SIG-M5 treated with dmso at 0.1 percent for 504 hours (cell line): ENCODE data around the gene NOL11.
"Not testable (repeated sequence)": the region's sequence is repeated elsewhere in the genome, so short reads cannot be mapped to it uniquely, and the experiment has no call there.

ENCODE experiments used
- DNase-seq: peaks from one replicate; lab custom pipeline; 2025; ENCODE audit not compliant: unreplicated experiment; lab: John Stamatoyannopoulos, UW

The NOL11 gene

DNA sequence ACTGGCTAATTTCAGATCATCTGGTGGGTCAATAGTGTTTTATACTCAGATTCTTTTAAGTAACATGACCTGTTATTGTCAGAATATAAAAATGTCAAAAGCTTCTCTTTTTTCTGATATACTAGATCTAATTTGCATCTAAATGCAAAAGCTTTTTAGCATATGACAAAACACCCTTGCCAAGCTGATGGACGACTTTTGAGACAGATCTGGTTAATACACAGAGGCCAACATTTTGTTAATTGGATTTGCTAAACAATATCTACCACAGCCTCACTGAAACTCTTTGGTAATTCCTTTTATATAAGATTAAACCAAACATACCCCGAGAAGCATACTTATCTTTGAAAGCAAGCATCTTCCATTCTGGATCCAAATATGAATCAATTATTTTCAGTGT is 10.3 kb upstream of the NOL11 start:
- no peak for DNase-seq

DNA sequence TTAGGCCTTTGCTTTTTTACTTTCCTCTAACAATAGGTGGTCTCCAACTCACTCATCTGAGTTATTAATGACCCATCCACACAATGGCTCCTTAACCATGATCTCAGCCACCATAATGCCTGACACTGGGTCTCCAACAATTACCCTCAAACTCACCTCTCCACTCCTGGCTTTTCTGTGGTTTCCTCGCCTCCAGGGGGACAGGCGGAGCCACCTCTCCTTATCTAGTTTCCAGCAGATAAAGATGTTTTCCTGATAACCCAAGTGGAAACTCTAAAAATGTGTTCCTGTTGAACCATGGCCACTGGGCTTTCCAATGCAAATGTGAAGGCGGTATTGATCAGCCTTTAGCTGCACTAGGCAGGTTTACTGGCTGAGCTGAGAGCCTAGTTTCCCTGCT is 9.4 kb upstream of the NOL11 start:
- no peak for DNase-seq

DNA sequence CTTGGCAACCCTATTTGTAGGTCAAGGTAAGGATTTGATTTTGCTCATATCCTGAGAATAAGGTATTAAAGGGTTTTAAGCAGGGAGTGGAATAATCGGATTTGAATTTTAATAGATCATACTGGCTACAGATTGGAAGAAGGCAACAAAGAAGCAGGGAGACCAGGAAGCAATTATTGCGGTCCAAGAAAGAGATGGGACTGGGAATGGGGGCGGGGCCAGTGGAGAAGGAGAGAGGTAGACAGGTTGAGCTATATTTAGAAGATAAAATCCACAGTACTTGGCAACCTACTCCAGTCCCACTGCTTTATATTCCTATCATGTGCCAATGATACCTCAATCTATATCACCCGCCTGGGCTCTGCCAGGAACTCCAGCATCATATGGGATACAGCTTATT is 5.8 kb upstream of the NOL11 start:
- no peak for DNase-seq

DNA sequence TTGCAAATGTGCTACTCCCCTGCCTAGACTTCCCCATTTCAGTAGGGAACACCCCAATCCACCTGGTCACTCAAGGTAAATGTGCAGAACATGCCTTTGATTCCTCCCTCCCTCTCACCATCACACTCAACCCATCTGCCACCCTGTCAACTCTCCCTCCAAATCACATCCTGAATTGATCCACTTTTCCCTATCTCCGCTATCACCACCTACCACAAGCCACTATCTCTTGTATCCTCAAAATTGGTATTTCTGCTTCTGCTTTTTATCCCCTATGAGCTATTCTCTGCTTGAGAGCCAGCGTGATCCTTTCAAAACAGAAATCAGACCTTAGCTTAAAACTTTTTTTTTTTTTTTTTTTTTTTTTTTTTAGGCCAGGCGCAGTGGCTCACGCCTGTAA is 5.4 kb upstream of the NOL11 start:
- DNase-seq = no peak

DNA sequence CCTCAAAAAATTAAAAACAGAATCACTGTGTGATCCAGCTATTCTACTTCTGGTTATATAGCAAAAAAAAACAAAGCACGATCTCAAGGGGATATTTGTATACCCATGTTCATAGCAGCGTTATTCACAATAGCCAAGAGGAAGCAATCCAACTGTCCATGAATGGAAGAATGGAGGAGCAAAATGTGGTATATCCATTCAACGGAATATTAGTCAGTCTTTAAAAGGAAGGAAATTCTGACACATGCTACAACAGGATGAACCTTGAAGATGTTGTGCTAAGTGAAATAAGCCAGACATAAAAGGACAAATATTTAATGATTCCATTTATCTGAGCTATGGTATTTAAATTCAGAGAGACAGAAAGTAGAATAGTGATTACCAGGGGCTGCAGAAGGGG is 4.6 kb upstream of the NOL11 start:
- no peak for DNase-seq

DNA sequence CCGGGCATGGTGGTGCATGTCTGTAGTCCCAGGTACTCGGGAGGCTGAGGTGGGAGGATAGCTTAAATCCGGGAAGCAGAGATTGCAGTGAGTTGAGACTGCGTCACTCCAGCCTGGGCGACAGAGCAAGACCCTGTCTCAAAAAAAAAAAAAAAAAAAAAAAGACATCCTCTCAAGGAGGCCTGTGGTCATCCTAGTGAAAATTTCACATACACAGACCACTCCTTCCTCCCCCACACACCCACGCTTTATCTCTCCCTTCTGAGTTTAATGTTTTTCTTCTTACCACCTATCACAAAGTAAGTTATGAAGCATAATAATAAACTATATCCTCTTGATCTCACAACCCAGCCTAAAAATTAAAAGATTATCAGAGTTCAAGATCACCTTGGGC is 1.3 kb upstream of the NOL11 start:
- DNase-seq = no peak

DNA sequence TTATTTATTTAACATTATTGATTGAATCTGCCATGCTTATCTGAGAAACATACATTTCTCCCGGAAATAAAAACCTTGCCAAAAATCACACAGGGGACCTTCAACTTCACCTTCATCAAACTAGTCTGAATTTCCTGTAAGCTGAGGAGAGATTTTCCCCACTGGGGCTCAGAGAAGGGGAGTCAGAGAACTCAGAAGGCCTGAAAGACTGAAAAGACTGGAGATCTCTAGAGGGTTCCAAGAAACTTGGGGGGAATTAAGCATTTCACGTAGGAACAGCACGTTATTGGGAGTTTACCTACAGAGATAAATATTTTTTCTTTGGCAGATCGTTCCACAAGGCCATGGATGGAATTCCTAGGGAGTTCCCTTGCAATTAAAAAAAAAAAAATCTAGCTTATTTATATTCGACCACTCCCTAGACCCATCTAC is 528 bp upstream of the NOL11 start:
- no peak for DNase-seq

DNA sequence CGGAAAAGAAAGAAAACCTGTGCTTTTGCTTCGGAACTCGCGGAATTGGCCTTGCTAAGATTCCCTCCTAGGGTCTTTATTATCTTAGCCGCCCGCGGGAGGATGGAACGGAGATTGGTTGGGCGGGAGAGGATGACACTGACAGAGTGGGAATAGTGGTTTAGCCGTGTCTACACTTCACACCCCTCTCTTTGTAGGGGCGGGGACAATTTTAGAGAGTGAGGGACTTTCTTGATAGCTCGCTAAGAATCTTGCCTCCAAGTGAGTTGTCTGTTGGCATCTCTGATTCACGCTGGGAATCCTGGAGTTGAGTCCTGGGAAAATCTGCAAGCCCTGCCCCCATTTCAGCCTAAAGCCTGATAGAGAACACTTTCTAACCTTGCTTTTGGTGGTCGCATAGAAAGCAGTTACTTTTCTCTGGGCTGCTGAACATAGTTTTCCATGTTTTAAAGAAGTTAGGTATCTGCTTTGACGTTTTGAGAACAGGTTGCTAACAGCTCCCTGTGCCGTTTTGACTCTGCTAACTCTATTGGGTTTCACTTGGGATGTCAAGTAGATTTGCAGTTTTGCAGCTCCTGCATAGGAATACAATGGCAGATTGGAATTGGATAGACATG is 697 bp downstream of the NOL11 start:
- peak; percentile 47 for DNase-seq

DNA sequence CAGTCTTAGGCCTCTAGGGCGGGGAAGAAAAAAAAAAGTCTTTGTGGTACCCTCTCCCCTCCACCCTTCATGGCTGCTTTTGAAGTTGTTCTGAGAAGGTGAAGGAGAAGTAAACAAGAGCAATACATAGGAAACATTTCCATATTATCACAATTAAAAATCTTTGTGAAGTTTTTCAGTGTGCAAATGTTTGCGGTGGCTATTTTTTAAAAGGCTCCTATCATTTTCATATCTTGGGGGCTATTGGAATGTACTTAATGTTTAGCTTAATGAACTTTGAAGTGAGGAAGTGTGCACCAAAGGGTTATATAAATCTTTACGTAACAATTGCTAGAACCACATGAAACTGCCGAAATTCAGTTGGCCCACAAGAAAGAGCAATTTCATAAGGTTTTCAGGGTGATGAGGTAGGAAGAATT is 7.6 kb downstream of the NOL11 start:
- no peak for DNase-seq

DNA sequence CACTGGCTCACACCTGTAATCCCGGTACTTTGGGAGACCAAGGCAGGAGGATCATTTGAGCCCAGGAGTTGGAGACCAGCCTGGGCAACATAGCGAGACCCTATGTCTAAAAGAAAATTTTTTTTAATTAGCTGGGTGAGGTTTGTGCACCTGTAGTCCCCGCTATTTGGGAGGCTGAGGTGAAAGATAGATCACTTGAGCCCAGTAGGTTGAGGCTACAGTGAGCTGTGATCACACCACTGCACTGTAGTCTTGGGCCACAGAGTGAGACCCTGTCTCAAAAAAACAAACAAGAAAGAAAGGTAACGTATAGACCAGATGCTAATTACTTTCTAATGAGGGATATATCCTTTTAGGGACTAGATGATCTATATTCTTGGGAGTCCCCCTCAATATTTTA is 8.1 kb downstream of the NOL11 start:
- DNase-seq = no peak

DNA sequence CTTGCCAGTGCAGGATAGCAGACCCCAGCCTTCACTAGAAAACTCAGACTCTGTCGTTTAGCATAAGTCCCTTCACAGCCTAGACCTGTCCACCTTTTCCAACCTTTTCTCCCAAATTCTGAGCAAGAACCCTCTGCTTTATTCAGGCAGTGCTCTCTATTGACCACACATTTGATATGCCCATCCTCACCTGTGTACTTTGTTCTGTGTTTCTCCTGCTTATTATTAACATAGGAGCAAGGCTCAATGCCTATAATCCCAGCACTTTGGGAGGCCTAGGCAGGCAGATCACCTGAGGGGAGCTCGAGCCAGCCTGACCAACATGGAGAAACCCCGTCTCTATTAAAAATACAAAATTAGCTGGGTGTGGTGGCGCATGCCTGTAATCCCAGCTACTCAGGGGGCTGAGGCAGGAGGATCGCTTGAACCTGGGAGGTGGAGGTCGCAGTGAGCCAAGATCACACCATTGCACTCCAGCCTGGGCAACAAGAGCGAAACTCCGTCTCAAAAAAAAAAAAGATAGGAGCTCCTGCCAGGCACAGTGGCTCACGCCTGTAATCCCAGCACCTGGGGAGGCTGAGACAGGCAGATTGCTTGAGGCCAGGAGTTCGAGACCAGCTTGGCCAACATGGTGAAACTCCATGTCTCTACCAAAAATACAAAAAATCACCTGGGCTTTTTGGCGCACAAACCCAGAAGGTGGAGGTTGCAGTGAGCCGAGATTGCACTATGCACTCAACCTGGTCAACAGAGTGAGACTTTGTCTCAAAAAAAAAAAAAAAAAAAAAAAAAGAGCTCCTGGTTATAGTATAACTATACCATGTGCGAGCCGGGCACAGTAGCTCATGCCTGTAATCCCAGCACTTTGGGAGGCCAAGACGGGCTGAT is 9.7 kb downstream of the NOL11 start:
- DNase-seq = not testable (repeated sequence)

DNA sequence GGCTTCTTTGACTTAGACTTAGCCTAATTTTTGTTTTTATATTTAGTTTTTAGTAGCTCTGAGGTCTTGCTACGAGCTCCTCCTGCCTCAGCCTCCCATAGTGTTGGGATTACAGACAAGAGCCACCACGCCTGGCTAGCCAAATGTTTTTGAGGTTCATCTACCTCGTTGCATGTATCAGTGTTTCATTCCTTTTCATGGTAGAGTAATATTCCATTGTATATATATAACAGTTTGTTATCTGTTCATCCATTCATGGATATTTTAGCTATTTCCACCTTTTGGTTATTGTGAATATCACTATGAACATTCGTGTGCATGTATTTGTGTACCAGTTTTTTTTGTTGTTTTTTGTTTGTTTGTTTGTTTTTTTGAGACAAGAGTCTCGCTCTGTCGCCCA is 12.2 kb downstream of the NOL11 start:
- no peak for DNase-seq

DNA sequence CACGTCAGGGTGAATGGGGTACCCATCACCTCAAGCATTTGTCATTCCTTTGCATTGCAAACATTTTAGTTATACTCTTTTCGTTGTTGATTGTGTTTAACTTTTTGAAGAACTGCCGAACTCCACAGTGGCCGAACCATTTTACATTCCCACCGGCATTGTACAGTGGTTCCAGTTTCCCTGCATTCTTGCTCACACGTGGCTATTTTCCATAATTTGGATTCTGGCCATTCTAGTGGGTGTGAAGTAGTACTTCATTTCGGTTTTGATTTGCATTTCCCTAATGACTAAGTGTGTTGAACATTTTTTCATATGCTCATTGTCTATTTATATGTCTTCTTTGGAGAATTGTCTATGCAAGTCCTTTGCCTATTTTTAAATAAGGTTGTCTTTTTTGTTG is 13.0 kb downstream of the NOL11 start:
- no peak for DNase-seq

DNA sequence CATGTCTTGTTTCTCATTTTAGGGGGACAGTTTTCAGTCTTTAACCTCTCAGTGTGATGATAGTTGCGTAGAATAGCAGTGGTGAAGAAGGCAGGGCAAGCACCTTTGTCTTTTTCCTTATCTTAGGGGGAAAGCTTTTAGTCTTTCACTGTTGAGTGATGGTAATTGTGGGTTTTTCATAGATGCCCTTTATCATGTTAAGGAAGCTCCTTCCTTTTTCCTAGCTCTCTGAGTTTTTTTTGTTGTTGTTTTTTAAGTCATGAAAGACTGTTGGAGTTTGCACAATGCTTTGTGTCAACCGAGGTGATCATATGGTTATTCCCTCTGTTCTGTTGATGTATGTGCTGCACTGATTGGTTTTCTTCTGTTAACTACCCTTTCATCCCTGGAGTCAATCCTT is 15.7 kb downstream of the NOL11 start:
- no peak for DNase-seq

DNA sequence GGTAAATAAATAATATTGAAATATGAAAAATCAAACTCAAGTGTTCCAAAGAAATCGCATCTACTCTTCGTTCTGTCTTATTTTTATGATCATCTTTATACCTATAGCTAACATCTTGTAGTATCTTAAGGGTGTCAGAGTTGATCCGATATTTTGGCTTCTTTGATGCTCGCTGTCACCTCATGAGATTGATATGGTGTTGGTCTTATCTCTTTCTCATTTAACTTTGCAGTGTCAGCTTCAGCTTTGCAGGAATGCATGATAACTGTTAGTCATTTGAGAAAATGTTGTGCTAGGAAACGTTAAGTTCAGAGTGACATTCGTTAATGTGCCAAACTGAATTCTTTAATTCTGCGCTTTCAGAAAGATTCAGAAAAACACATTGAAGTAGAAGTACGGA is 19.4 kb downstream of the NOL11 start:
- DNase-seq = no peak

DNA sequence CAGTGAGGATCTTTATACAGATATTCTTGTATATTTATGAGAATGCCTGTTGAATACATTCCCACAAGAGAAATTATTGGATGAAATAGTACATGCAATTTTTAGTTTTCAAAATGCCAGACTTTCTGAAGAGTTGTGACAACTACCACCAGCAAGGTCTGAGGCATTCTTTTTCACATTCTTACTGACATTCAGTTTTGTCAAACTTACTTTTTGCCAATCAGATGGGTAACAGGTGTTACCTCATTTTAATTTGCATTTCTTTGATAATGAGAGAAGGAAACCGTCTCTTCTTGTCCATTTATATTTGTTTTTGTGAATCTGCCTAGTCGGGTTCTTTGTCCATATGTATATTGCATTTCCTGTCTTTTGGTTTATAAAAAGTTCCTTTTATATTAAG is 24.3 kb downstream of the NOL11 start:
- DNase-seq = no peak

DNA sequence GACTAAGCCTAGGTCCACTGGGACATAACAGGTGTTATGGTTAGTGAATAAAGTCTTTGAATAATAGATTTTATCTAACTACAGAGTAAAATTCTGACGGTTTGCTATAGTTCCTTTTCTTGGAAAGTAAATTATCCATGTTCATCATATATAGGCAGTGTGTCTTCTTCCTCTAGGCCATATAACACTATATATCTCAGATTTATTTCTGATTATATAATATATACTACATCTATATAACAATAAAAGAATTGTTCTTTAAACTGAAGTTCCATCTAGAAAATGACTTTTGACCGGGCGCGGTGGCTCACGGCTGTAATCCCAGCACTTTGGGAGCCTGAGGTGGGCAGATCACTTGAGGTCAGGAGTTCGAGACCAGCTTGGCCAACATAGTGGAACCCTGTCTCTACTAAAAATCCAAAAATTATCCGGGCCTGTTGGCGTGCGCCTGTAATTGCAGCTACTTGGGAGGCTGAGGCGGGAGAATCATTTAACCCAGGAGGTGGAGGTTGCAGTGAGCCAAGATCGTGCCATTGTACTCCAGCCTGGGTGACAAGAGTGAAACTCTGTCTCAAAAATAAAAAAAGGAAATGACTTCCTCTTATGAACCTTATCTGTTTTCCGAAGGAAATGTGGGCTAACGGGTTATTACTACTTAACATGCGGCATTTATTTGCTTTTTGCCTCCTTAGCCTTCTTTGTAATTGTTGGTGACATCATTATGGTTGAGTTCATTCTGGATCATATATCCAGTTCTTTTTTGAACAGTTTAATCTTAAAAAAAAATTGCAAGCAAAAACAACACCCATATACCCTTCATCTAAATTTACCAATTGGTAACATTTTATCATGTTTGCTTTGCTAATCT is 29.2 kb downstream of the NOL11 start:
- DNase-seq = no peak

DNA sequence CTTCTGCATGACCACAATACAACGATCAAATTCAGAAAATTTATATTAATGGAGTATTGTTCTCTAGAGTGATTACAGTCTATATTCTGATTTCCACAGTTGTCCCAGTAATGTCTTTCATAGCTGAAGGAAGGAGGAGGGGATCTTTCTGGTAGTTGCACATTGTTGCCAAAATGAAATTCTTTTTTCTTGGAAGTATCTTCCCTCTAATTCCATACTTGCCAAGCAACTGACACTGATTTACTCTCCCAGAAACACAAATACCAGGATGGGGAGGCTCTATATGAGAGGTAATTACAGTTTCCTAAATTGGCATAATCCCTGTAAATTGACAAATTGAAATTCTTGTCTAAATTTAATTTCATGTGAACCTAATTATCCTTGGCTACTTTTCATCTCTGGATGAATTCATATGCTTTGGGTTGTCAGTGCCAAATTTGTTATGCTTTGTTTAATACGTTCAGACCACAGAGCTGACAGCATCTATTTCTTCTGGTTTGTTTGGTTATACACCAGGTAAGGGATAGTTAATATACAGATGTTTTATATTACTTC is 30.0 kb downstream of the NOL11 start:
- no peak for DNase-seq

DNA sequence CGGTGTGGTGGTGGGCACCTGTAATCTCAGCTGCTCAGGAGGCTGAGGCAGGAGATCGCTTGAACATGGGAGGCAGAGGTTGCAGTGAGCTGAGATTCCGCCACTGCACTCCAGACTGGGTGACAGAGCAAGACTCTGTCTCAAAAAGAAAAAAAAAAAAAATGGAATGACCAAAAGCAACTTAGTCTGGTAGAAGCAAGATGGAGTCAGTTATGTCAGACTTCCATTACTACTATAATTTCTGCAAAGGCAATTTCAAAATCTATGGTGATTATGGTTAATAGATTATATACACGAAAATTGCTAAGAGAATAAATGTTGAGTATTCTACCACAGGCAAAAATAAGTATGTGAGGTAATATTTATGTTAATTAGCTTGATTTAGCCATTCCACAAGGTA is 32.3 kb downstream of the NOL11 start:
- DNase-seq = no peak

DNA sequence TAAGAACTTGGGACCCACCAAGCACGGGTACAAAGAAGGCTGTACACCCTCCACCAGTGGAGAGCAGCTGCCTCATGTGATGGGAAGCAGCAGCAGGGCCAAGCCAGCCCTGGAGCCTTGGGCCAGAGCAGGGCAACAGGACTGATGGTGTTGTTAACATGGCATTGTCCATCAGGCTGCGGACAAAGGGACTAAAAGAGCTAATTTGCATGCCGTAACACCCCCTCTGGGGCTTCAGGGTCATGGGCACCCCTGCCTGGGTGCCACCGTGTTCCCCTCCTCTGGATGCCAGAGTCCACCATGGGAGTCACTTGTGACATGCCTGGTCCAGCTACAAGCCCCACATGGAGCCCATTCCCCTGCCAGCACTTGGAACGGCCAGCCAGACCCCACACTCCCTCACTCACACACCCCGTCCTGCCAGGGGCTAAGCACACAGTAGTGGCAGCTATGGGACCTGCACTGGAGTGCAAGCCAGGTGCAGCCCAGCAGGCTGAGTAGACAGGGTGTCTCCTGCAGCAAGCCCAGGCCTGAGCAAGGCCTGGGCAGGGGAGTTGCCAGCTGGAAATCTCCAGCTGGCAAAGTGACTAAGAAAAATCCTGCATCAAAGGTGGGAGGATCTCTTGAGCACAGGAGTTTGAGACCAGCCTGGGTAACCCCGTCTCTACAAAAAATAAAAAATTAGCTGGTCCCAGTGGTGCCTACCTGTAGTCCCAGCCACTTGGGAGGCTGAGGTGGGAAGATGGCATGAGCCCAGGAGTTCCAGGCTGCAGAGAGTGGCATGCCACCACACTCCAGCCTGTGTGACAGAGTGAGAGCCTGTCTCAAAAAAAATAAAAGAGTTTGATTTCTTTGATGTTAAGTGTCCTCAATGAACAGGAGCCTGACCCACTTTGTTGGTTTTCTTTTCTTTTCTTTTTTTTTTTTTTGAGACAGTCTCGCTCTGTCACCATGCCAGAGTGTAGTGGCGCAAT is 33.7 kb downstream of the NOL11 start:
- no peak for DNase-seq
